GM18861 (cell line): ENCODE results near the gene SCAP.

Experiments used
- ATAC-seq: cut with Tn5 transposase; IDR thresholded peaks from one replicate; pipeline ENCODE4 v1.9.1; 2021; ENCODE audit not compliant: unreplicated experiment

The SCAP gene

GRCh38 chr3:47432673-47433072 is 43.1 kb downstream of the SCAP start:
- no peak for ATAC-seq

- no peak for ATAC-seq
Observed at GRCh38 chr3:47431225-47431624, 44.5 kb downstream of the SCAP start.

- ATAC-seq: no peak
Observed at GRCh38 chr3:47430606-47431005, 45.1 kb downstream of the SCAP start.

GRCh38 chr3:47429476-47430270 is 46.1 kb downstream of the SCAP start:
- ATAC-seq: no peak

- no peak for ATAC-seq
Observed at GRCh38 chr3:47428662-47429061, 47.1 kb downstream of the SCAP start.

GRCh38 chr3:47427866-47428265 is 47.9 kb downstream of the SCAP start:
- ATAC-seq: no peak

- no peak for ATAC-seq
Observed at GRCh38 chr3:47425959-47426358, 49.8 kb downstream of the SCAP start.

- ATAC-seq: no peak
Observed at GRCh38 chr3:47425383-47425778, 50.4 kb downstream of the SCAP start.

- no peak for ATAC-seq
Observed at GRCh38 chr3:47424434-47425382, 51.0 kb downstream of the SCAP start.

- no peak for ATAC-seq
Observed at GRCh38 chr3:47423548-47424145, 52.1 kb downstream of the SCAP start.

GRCh38 chr3:47422743-47423142 is 53.0 kb downstream of the SCAP start:
- ATAC-seq: no peak

GRCh38 chr3:47421741-47422649 is 53.7 kb downstream of the SCAP start:
- ATAC-seq: no peak

GRCh38 chr3:47420511-47421484 is 54.9 kb downstream of the SCAP start:
- ATAC-seq: peak; percentile 76

GRCh38 chr3:47420044-47420430 is 55.7 kb downstream of the SCAP start:
- ATAC-seq: no peak

- ATAC-seq: no peak
Observed at GRCh38 chr3:47419083-47420043, 56.4 kb downstream of the SCAP start.

GRCh38 chr3:47418167-47419082 is 57.3 kb downstream of the SCAP start:
- no peak for ATAC-seq

- ATAC-seq: no peak
Observed at GRCh38 chr3:47416041-47416440, 59.7 kb downstream of the SCAP start.
